WTC11 (cell line): ENCODE results near the gene NGF. TPM values are rescaled to one million over a fixed set of nuclear protein-coding genes. Genes with fewer than 3 reads are reported as not detected.

Experiments
- ATAC-seq: fragments of 200-7000 bp; cut with Tn5 transposase; 2 replicates; pipeline ENCODE4 v1.10.0; 2021; ENCODE audit warnings: mild to moderate bottlenecking, moderate library complexity
- CTCF ChIA-PET: fragments of 300-600 bp; sonication (Branson Sonifier 250); formaldehyde crosslinking; loops from one replicate; lab custom pipeline; 2021; ENCODE audit warnings: antibody characterized with exemption; lab: Charles Lee
- POLR2A ChIA-PET: fragments of 350-600 bp; sonication (Branson Sonifier 250); formaldehyde crosslinking; loops from one replicate; lab custom pipeline; 2021; ENCODE audit warnings: antibody characterized with exemption; lab: Charles Lee
- DNase-seq: peaks from one replicate; pipeline ENCODE4 v3.0.0; 2021; ENCODE audit warnings: low spot score
- H3K27ac Mint-ChIP-seq: 2 replicates; pipeline ENCODE4 v1.8.0; 2021; ENCODE audit warnings: mixed read lengths
- H3K27me3 Mint-ChIP-seq: 2 replicates; pipeline ENCODE4 v1.8.0; 2021; ENCODE audit warnings: low read depth, mild to moderate bottlenecking, moderate library complexity, mixed read lengths
- H3K36me3 Mint-ChIP-seq: 2 replicates; pipeline ENCODE4 v1.8.0; 2021; ENCODE audit warnings: mixed read lengths
- H3K4me1 Mint-ChIP-seq: 2 replicates; pipeline ENCODE4 v1.8.0; 2022; ENCODE audit warnings: mixed read lengths
- H3K4me3 Mint-ChIP-seq: 2 replicates; pipeline ENCODE4 v1.8.0; 2021; ENCODE audit warnings: mild to moderate bottlenecking, moderate library complexity, mixed read lengths
- H3K9me3 Mint-ChIP-seq: 2 replicates; pipeline ENCODE4 v1.8.0; 2021; ENCODE audit warnings: mixed read lengths
- ATF2 ChIP-seq: sonication (generic); formaldehyde crosslinking; IDR thresholded peaks from 2 replicates; pipeline ENCODE4 v1.8.1; 2022; ENCODE audit warnings: low read depth, missing genetic modification reagents, borderline replicate concordance
- ATF3 ChIP-seq: sonication (generic); formaldehyde crosslinking; conservative IDR thresholded peaks from 2 replicates; pipeline ENCODE4 v1.8.1; 2022; ENCODE audit warnings: mild to moderate bottlenecking, missing genetic modification reagents
- CDX4 ChIP-seq: fragments of 250-450 bp; sonication (Bioruptor Pico); IDR thresholded peaks from 2 replicates; pipeline ENCODE4 v1.9.0; 2021; ENCODE audit warnings: moderate library complexity, mild to moderate bottlenecking, inconsistent platforms, borderline replicate concordance
- CREB1 ChIP-seq: sonication (generic); formaldehyde crosslinking; IDR thresholded peaks from 2 replicates; pipeline ENCODE4 v1.8.0; 2023; ENCODE audit warnings: mild to moderate bottlenecking, missing genetic modification reagents
- CREM ChIP-seq: sonication (generic); formaldehyde crosslinking; IDR thresholded peaks from 2 replicates; pipeline ENCODE4 v1.8.1; 2022; ENCODE audit warnings: mild to moderate bottlenecking, missing genetic modification reagents, moderate library complexity
- ELF4 ChIP-seq: sonication (generic); formaldehyde crosslinking; IDR thresholded peaks from 2 replicates; pipeline ENCODE4 v1.8.1; 2022; ENCODE audit warnings: low read depth, mild to moderate bottlenecking, moderate library complexity, missing genetic modification reagents
- GRHL2 ChIP-seq: fragments of 250-450 bp; sonication (Bioruptor Pico); IDR thresholded peaks from 2 replicates; pipeline ENCODE4 v1.8.0; 2022; ENCODE audit warnings: mild to moderate bottlenecking, moderate library complexity; ENCODE audit not compliant: insufficient replicate concordance, severe bottlenecking
- HMGA2 ChIP-seq: fragments of 250-450 bp; sonication (Bioruptor Pico); IDR thresholded peaks from 2 replicates; pipeline ENCODE4 v1.4.0; 2021; ENCODE audit warnings: mild to moderate bottlenecking, moderate library complexity
- HMGXB4 ChIP-seq: sonication (generic); formaldehyde crosslinking; IDR thresholded peaks from 2 replicates; pipeline ENCODE4 v1.8.1; 2023; ENCODE audit warnings: mild to moderate bottlenecking, moderate library complexity, missing genetic modification reagents
- JAZF1 ChIP-seq: fragments of 250-450 bp; sonication (Bioruptor Pico); IDR thresholded peaks from 2 replicates; pipeline ENCODE4 v1.9.0; 2021; ENCODE audit warnings: moderate library complexity, mild to moderate bottlenecking, inconsistent platforms
- NFE2L1 ChIP-seq: sonication (generic); formaldehyde crosslinking; IDR thresholded peaks from 2 replicates; pipeline ENCODE4 v1.8.1; 2023; ENCODE audit warnings: missing genetic modification reagents
- PRRX2 ChIP-seq: fragments of 250-450 bp; sonication (Bioruptor Pico); IDR thresholded peaks from 2 replicates; pipeline ENCODE4 v1.8.0; 2021; ENCODE audit warnings: mild to moderate bottlenecking
- SMAD4 ChIP-seq: sonication (generic); formaldehyde crosslinking; IDR thresholded peaks from 2 replicates; pipeline ENCODE4 v1.8.0; 2022; ENCODE audit warnings: mild to moderate bottlenecking, missing genetic modification reagents
- TCF7 ChIP-seq: sonication (generic); formaldehyde crosslinking; IDR thresholded peaks from 2 replicates; pipeline ENCODE4 v1.8.0; 2022; ENCODE audit warnings: mild to moderate bottlenecking, low read depth, missing genetic modification reagents, moderate library complexity
- TEAD1 ChIP-seq: sonication (generic); formaldehyde crosslinking; IDR thresholded peaks from 2 replicates; pipeline ENCODE4 v1.8.0; 2022; ENCODE audit warnings: mild to moderate bottlenecking, missing genetic modification reagents
- TP53 ChIP-seq: sonication (generic); formaldehyde crosslinking; IDR thresholded peaks from 2 replicates; pipeline ENCODE4 v1.8.1; 2023; ENCODE audit warnings: mild to moderate bottlenecking, missing genetic modification reagents
- ZNF263 ChIP-seq: sonication (generic); formaldehyde crosslinking; IDR thresholded peaks from 2 replicates; pipeline ENCODE4 v1.8.1; 2022; ENCODE audit warnings: low read depth, mild to moderate bottlenecking, moderate library complexity, missing genetic modification reagents
- ZNF512 ChIP-seq: sonication (generic); formaldehyde crosslinking; IDR thresholded peaks from 2 replicates; pipeline ENCODE4 v1.8.1; 2022; ENCODE audit warnings: missing genetic modification reagents, borderline replicate concordance
- total RNA-seq: library from RNA; stranded (reverse); gene quantifications from 3 replicates; pipeline ENCODE4 v1.2.3, GENCODE V29; 2021
- TF ChIP-seq, protein P1 (sequence below): fragments of 250-450 bp; sonication (Bioruptor Pico); IDR thresholded peaks from 2 replicates; pipeline ENCODE4 v1.9.0; 2021; ENCODE audit warnings: mild to moderate bottlenecking, borderline replicate concordance
- TF ChIP-seq, protein P2 (sequence below): sonication (generic); formaldehyde crosslinking; IDR thresholded peaks from 2 replicates; pipeline ENCODE4 v1.8.0; 2022; ENCODE audit warnings: missing genetic modification reagents

The NGF gene
- total RNA-seq, 1 experiment from 2014 or later: 0.55 TPM

DNA sequence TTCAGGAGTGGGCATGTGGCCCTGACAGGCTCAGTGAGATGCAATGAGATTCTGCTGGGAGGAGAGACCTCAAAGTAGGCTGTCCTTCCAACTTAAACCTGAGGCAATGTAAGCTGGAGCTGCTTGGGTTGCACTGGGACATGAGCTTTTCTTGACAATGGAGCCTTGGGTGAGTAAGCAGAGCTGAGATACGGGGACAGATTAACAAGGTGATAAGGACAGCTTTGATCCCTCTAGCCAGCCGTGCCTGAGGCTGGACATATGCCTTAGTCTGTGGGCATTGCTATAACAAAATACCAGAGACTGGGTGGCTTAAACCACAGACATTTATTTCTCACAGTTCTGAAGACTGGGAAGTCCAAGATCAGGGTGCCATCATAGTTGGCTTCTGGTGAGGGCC lies 18.3 kb upstream of the NGF start:
- Mint-ChIP-seq H3K4me1 (no peaks in the 10 kb centered on the region), H3K9me3 (peaks cover 14% of the 10 kb centered on the region), H3K4me3 (no peak overlapping the region), H3K36me3 (peaks cover 15% of the 10 kb centered on the region), H3K27me3 (peaks cover 5% of the 10 kb centered on the region), H3K27ac (no peak overlapping the region)
- ChIA-PET CTCF (no interaction called here), POLR2A (interaction anchor here (0.7 kb wide), 1 partner anchor 29 kb away, joined by 3 read pairs; no protein-coding TSS in a partner anchor)
- DNase-seq (no peak), ATAC-seq (no peak)
- TF ChIP-seq JAZF1: no peak
- no peak for TF ChIP-seq CREB1 (CRISPR knock-in tag)
- no peak for TF ChIP-seq PRRX2 (CRISPR knock-in tag)
- no peak for TF ChIP-seq HMGA2 (CRISPR knock-in tag)
- TF ChIP-seq, protein P1, sequence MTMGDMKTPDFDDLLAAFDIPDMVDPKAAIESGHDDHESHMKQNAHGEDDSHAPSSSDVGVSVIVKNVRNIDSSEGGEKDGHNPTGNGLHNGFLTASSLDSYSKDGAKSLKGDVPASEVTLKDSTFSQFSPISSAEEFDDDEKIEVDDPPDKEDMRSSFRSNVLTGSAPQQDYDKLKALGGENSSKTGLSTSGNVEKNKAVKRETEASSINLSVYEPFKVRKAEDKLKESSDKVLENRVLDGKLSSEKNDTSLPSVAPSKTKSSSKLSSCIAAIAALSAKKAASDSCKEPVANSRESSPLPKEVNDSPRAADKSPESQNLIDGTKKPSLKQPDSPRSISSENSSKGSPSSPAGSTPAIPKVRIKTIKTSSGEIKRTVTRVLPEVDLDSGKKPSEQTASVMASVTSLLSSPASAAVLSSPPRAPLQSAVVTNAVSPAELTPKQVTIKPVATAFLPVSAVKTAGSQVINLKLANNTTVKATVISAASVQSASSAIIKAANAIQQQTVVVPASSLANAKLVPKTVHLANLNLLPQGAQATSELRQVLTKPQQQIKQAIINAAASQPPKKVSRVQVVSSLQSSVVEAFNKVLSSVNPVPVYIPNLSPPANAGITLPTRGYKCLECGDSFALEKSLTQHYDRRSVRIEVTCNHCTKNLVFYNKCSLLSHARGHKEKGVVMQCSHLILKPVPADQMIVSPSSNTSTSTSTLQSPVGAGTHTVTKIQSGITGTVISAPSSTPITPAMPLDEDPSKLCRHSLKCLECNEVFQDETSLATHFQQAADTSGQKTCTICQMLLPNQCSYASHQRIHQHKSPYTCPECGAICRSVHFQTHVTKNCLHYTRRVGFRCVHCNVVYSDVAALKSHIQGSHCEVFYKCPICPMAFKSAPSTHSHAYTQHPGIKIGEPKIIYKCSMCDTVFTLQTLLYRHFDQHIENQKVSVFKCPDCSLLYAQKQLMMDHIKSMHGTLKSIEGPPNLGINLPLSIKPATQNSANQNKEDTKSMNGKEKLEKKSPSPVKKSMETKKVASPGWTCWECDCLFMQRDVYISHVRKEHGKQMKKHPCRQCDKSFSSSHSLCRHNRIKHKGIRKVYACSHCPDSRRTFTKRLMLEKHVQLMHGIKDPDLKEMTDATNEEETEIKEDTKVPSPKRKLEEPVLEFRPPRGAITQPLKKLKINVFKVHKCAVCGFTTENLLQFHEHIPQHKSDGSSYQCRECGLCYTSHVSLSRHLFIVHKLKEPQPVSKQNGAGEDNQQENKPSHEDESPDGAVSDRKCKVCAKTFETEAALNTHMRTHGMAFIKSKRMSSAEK (CRISPR knock-in tag): no peak
- no peak for TF ChIP-seq ZNF263

DNA sequence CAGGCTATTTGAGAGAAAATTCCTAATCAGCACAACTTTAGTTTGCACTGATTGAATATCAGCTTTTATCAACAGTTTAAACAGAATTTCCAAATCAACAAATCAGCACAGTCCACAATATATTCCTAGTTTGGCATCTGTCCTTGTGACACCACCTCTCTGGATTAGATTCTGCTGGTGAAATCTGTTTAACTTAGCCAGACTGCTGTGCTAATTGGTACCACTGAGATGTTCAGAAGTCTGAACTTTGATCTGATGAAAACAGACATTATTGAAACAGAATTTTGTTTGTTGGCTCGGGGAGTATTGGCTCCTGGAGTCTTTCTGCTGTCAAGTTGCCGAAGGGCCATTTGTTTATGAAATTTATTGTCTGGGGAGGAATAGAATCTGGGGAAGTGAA lies 17.0 kb upstream of the NGF start:
- peaks cover 9% of the 10 kb centered on the region for H3K36me3 Mint-ChIP-seq
- CTCF ChIA-PET: interaction anchor here (1.0 kb wide), 1 partner anchor 240 kb away, joined by 3 read pairs; no protein-coding TSS in a partner anchor
- TF ChIP-seq TCF7 (CRISPR knock-in tag) (no peak), ATF3 (no peak), ATF2 (CRISPR knock-in tag) (no peak), ELF4 (CRISPR knock-in tag) (no peak), GRHL2 (CRISPR knock-in tag) (no peak), TP53 (CRISPR knock-in tag) (no peak), CREM (CRISPR knock-in tag) (no peak), SMAD4 (CRISPR knock-in tag) (no peak), ZNF512 (no peak), NFE2L1 (CRISPR knock-in tag) (no peak), CDX4 (no peak), TEAD1 (CRISPR knock-in tag) (no peak), CREB1 (CRISPR knock-in tag) (no peak), ZNF263 (no peak), HMGXB4 (CRISPR knock-in tag) (no peak)
- TF ChIP-seq, protein P2, sequence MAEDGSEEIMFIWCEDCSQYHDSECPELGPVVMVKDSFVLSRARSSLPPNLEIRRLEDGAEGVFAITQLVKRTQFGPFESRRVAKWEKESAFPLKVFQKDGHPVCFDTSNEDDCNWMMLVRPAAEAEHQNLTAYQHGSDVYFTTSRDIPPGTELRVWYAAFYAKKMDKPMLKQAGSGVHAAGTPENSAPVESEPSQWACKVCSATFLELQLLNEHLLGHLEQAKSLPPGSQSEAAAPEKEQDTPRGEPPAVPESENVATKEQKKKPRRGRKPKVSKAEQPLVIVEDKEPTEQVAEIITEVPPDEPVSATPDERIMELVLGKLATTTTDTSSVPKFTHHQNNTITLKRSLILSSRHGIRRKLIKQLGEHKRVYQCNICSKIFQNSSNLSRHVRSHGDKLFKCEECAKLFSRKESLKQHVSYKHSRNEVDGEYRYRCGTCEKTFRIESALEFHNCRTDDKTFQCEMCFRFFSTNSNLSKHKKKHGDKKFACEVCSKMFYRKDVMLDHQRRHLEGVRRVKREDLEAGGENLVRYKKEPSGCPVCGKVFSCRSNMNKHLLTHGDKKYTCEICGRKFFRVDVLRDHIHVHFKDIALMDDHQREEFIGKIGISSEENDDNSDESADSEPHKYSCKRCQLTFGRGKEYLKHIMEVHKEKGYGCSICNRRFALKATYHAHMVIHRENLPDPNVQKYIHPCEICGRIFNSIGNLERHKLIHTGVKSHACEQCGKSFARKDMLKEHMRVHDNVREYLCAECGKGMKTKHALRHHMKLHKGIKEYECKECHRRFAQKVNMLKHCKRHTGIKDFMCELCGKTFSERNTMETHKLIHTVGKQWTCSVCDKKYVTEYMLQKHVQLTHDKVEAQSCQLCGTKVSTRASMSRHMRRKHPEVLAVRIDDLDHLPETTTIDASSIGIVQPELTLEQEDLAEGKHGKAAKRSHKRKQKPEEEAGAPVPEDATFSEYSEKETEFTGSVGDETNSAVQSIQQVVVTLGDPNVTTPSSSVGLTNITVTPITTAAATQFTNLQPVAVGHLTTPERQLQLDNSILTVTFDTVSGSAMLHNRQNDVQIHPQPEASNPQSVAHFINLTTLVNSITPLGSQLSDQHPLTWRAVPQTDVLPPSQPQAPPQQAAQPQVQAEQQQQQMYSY: no peak
- TF ChIP-seq, all 79 proteins: peak for 0

More for the DNA sequence above, 17.0 kb upstream of the NGF start:
- no peak for DNase-seq
- POLR2A ChIA-PET: interaction anchor here (1.0 kb wide), 1 partner anchor 9 kb away, joined by 3 read pairs; no protein-coding TSS in a partner anchor
- H3K27ac Mint-ChIP-seq: no peak overlapping the region
- H3K27me3 Mint-ChIP-seq: no peaks in the 10 kb centered on the region
- no peak overlapping the region for H3K4me3 Mint-ChIP-seq
- no peaks in the 10 kb centered on the region for H3K4me1 Mint-ChIP-seq
- H3K9me3 Mint-ChIP-seq: peaks cover 9% of the 10 kb centered on the region
- ATAC-seq: no peak
